CD4-positive, alpha-beta T cell treated with Interferon alpha-2 for 1 hour (primary cell): ENCODE results near the gene PRKCA.
A peak's percentile ranks its signal among the peaks of the same experiment; 100 is the strongest.

ENCODE experiments used
- DNase-seq, 2 donors: peaks; one replicate each; pipeline ENCODE4 v3.0.0-alpha.2; 2020 to 2022

The PRKCA gene

GRCh38 chr17:66636111-66636510 is 333.7 kb downstream of the PRKCA start:
- no peak for DNase-seq

DNA sequence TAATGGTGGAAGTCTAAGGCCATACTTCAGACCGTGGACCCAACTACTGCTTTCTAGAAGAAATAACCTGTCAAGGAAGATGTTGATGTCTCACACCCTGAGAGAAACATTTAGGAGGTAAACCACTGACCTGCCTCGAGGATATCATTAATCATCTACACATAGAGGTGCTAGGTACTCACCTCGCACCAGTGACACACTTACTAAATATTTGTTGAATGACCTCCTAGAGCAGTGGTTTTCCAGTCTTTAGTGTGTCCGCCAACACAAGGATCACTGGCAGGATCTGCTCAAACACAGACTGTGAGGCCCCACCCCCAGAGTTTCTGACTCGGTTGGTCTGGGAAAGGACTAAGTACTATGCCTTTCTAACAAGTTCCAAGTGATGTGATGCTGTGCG is 335.1 kb downstream of the PRKCA start:
- no peak for DNase-seq

DNA sequence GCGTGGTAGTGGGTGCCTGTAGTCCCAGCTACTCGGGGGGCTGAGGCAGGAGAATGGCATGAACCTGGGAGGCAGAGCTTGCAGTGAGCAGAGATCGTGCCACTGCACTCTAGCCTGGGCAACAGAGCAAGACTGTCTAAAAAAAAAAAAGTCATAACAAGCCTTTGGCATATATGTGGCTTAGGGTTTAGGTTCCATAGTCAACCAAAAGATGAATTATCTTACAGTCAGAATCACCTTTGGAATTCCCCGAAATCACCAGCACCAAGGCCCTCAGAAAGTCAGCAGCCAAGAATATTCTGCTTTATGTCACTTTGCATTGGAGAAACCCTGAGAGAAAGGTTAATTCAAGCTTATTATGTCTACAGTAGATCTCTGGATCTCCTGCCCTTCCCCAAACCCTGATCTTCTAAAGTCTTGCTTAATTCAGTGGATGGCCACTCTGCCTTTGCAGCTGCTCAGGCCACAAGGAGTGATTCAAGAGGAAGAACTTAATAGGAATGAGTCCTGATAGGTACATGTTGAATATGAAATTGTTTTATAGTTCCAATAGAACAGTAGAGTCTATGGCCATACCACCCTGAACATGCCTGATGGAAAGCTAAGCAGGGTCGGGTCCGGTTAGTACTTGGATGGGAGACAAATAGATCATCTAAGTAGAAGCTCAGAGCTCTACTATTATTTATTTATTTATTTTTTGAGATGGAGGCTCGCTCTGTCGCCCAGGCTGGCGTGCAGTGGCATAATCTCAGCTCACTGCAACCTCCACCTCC is 336.5 kb downstream of the PRKCA start:
- no peak for DNase-seq

DNA sequence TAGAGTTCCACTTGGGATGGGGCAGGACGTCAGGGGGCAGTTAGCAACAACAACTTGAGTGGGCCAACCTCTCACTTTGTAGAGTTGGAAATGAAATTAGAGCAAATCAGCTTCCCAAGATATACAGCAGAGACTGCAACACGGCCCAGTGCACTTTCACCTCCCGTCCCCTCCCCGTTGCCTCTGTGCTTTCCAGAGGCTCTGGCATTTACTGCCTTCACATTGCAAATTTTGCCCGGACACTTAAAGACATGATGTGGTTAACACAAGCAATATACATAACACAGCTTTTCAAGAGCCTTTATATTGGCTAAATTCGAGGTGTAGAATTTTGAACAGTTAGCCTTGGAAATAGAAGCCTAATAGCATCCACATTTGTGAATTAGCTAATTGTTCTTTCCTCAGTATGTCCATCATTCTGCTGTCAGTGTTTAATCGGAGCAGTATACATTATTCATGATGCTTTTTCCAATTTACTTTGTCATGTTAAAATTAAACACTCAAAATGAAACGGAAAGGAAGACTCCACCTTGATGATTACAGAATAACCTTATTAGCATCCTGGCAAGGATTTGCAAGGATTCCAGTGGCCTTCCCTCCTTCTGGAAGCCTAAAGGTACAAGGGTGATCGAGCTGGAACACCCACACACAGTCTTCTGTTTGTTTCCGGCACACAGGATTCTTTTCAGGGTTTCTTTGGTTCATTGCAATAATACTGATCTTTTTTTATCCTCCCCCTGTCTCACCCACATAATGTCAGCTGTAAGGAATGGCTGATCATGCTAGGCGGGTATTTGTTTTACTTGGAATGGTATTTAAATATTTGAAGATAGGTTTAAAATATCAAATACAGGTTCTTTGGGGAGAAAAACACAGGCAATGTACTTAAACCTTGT is 341.6 kb downstream of the PRKCA start:
- DNase-seq = no peak

DNA sequence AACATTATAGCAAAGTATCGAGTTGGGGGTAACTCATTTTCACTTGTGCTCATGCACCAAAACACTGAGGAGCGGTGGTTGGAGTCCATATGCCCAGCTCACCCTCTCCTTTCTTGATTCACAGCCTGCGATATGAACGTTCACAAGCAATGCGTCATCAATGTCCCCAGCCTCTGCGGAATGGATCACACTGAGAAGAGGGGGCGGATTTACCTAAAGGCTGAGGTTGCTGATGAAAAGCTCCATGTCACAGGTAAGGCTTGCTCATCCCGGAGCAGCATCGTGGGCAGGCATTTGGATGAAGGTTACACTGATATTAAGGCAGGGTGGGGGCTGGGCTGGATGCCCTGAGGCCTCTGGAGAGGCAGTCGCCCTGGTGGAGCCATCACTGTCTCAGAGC is 342.8 kb downstream of the PRKCA start:
- no peak for DNase-seq

- no peak for DNase-seq
These were observed 345.1 kb downstream of the PRKCA start for GRCh38 chr17:66647391-66647983.

DNA sequence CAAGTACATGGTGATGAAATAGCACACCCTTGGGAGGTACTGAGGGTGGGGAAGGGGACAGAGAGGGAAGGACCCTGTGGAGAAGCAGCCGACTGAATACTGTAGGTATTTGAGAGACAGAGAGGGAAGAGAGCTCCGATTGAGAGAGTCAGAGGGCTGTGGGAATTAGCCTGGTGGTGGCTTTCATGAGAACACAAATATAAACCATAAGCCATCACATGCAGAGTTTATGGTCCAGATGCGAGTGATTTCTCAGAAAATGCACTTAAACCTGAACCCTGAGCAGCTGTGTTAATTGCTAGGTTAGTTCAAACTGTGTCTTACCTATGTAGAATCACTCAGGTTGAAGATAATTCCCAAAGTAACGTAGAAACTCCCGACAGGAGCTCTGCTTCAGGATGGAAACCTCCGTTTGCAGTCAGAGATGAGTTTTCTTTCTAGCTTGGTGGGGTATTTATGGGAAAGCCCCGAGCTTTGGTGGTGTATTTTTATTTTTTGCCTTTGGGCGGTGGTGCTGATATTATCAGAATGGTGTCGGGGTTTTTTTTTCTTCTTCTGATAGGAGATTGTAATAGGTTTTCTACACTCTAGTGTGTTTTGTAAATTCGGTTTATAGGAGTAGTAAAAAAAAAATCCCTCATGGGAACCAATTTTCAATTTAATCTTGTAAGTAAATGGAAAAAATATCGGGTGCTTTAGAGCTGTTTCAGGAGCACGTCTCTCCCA is 347.6 kb downstream of the PRKCA start:
- DNase-seq = peak in 1 of 2 donors; percentile 51

GRCh38 chr17:66650544-66650877 is 348.1 kb downstream of the PRKCA start:
- no peak for DNase-seq

DNA sequence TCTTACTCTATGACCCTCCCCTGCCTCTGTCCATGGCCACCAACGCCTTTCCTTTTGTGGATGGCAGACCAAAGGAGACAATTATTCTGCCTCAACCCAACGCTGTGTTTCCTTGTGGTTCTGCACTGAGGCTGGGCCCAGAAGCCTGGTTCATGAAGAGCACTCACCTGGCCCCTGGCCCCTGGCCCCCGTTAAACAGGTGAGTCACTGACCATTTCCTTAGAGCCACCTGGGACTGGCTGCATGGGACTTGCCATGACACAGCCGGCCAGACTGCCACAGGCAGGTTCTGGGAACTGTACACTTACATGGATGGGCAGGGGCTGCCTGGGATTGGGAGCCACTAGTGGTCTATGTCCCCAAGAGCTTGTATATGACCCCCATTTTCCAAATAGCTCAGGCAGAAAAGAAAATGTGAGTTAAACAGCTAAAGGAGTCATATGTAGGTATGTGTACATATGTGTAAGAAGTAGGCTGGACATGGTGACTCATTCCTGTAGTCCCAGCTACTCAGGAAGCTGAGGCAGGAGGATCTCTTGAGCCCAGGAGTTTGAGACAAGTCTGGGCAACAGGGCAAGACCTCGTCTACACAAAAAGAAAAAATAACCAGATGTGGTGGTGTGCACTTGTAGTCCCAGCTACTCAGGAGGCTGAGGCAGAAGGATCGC is 350.6 kb downstream of the PRKCA start:
- no peak for DNase-seq

GRCh38 chr17:66654106-66654740 is 351.8 kb downstream of the PRKCA start:
- no peak for DNase-seq

GRCh38 chr17:66654764-66655163 is 352.4 kb downstream of the PRKCA start:
- DNase-seq = no peak

DNA sequence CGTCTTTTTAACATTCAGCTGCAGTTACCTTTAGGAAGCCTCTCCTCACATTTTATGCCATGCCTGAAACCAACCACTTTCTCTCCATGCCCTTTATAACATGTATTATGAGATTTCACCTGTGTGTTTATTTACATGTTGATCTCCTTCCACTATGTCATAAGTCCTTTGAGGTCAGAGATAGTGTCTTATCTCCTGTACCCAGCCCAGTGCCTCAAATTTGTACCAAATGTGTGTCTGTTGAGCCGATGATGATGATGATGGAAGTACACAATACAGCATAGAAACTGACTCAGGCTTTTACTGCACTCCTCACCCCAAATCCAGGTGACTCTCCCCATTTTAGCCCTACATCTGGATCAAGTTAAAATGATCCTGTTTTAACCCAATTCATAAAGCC is 353.0 kb downstream of the PRKCA start:
- no peak for DNase-seq

DNA sequence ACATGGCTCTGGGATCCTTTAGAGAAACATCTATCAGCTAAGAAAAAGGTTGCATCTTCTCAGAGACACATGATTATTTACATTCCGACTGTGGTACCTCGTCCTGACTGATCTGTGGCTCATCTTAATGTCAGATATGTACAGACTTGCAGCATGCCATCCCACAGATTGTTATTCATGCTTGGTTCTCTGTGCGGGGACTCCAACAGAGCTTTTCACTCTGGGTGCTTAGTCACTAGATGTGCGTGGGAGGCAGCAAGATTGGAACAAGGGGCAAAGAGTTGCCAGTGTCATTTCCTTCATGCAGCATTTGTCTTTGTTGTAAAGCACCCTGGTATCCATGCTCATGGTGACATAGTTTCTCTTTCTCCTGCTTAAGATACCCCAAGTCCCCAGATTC is 353.4 kb downstream of the PRKCA start:
- no peak for DNase-seq

DNA sequence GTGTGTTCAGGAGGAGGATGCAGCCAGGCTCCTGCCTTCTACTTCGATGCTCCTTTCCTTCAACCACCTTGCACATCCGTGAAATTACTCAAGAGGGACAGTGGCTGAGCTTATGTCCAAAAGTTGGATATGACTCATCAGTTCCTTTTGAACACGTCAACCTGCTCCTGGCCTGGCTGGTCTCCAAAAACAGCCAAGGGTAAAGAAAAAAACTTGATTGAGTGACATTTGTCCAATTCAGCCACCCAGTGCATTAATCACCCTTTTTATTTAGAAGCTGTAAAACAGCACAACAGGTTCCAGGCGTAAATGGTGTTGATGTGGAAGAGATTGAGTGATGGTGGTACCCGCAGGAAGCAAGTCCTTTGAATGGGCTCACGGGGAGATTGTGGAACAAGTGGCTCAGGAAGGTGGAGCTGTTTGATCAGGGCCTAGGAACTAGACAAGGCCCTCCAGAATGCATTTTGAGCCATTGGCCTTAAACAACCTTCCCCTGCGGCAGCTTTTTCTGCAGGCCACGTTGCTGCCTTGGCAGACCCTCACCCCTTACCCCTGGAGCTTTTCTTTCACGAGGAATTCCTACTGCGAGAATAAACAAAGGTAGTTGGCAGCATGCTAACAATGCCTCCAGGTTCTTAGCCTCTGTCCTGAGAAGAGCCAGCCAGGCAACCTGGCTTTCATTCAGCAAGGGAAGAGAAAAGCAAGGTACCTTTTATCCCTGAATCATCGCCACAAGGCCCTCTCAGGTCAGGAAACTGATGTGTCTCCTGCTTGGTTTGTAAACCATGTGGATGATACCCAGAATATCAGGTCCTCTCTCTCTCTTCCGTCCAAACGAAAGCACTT is 359.2 kb downstream of the PRKCA start:
- no peak for DNase-seq

DNA sequence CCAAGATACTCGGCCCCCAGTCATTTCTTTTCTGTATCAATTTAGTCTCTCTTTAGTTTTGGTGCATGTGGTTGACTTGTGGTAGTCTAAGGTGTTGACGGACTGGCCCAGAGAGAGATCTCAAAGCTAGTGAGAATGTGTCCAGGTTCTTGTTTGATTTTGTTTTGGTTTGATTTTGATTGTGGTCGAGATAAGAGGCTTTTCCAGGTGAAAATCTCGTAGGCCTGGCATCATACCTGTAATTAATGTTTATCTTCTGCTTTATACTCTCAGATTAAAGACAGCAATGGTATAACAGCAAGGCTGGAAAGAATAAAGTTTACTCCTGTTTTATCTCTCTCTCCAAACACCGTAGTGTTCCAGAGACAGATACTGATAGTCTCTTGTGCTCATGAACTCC is 360.1 kb downstream of the PRKCA start:
- no peak for DNase-seq

GRCh38 chr17:66663041-66663606 is 360.7 kb downstream of the PRKCA start:
- DNase-seq = no peak

DNA sequence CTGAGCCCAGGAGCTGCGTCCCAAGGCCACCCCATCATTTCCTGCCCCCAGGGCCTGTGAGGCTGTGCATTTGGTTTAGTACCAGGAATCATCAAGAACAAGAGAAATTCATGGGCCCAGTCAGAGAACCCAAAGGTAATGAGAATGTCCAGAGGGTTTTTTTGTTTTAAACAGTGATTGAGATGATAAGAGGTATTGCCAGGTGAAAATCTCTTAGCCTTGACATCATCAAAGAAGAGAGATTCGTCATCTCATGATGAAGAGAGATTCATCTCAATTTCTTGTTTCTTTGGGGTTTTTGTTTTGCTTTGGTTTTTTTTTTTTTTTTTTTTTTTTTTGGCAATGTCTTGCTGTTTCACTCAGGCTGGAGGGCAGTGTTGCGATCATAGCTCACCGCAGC is 361.9 kb downstream of the PRKCA start:
- DNase-seq = no peak

GRCh38 chr17:66665194-66665593 is 362.8 kb downstream of the PRKCA start:
- no peak for DNase-seq

GRCh38 chr17:66667090-66667489 is 364.7 kb downstream of the PRKCA start:
- DNase-seq = no peak

GRCh38 chr17:66667491-66668030 is 365.1 kb downstream of the PRKCA start:
- peak; percentile 45 to 59 for DNase-seq
